Naive B cell (primary cell): Measurements from ENCODE around the gene GALNT13. TPM values are rescaled to one million over a fixed set of nuclear protein-coding genes. Genes with fewer than 3 reads are reported as not detected.

Experiments used
- ATAC-seq, 2 donors: fragments of 150-1000 bp; cut with Tn5 transposase; 2 replicates each; pipeline ENCODE4 v1.10.0; 2021; ENCODE audit warnings: low read depth in 2 of 2, mild to moderate bottlenecking in 2 of 2, moderate library complexity in 2 of 2
- DNase-seq: peaks from one replicate; pipeline ENCODE4 v3.0.0; 2022
- H3K27ac Mint-ChIP-seq, 6 donors: one replicate each; pipeline ENCODE4 v1.8.0; 2020 to 2022; ENCODE audit warnings: mild to moderate bottlenecking in 6 of 6, mixed read lengths in 6 of 6, moderate library complexity in 5 of 6, inconsistent platforms in 2 of 6
- H3K27me3 Mint-ChIP-seq, 3 donors: one replicate each; pipeline ENCODE4 v1.8.0; 2021 to 2022; ENCODE audit warnings: mixed read lengths in 3 of 3, mild to moderate bottlenecking in 1 of 3
- H3K36me3 Mint-ChIP-seq, 2 donors: one replicate each; pipeline ENCODE4 v1.8.0; 2020 to 2022; ENCODE audit warnings: mixed read lengths in 2 of 2, inconsistent platforms in 1 of 2, mild to moderate bottlenecking in 1 of 2
- H3K4me1 Mint-ChIP-seq, 3 donors: one replicate each; pipeline ENCODE4 v1.8.0; 2020 to 2022; ENCODE audit warnings: mixed read lengths in 3 of 3, inconsistent platforms in 1 of 3, mild to moderate bottlenecking in 1 of 3, moderate library complexity in 1 of 3
- H3K4me3 Mint-ChIP-seq, 8 donors: one replicate each; pipeline ENCODE4 v1.8.0; 2020 to 2022; ENCODE audit warnings: mild to moderate bottlenecking in 8 of 8, mixed read lengths in 8 of 8, moderate library complexity in 8 of 8, inconsistent platforms in 2 of 8
- H3K9me3 Mint-ChIP-seq, 7 donors: one replicate each; pipeline ENCODE4 v1.8.0; 2020 to 2022; ENCODE audit warnings: mixed read lengths in 7 of 7, mild to moderate bottlenecking in 5 of 7, inconsistent platforms in 2 of 7, moderate library complexity in 1 of 7
- polyA plus RNA-seq, 6 donors: library from polyadenylated mRNA; unstranded; fragments of 300-500 nt; fragmentation: Illumina TruSeq; gene quantifications; one replicate each; pipeline ENCODE4 v1.2.3, GENCODE V29; 2021; ENCODE audit warnings: low read depth in 6 of 6

The GALNT13 gene
- polyA plus RNA-seq, 6 donors from 2014 or later, result not detected

- H3K27me3 Mint-ChIP-seq, result no peaks in the 10 kb centered on the region
- H3K9me3 Mint-ChIP-seq, result peaks cover 0 to 4% (median 2%) of the 10 kb centered on the region in 7 donors
- ATAC-seq, result no peak
- H3K36me3 Mint-ChIP-seq, result no peaks in the 10 kb centered on the region
- no peaks in the 10 kb centered on the region for H3K4me1 Mint-ChIP-seq
- H3K4me3 Mint-ChIP-seq, result no peak overlapping the region
- no peak for DNase-seq
- H3K27ac Mint-ChIP-seq, result no peak overlapping the region
These were observed 357.0 kb downstream of the GALNT13 start for GRCh38 chr2:154228566-154229280.

DNA sequence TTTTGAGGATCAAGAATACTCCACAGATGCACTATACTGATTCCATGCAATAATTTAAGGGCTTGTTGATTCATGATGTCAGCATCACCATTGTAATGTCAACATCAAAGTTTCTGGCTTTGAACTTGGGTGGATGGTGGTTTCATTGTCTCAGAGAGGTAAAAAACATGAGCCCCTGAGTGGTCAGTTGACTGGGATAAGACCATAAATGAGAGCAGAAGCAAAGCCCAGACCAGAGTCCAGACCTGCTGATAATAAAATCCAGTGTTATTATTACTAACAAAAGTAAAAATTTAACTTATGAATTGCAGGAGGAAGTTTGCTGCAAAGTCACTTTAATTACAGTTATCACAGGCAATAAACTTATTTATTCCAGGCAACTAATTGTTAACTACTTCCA, 358.2 kb downstream of the GALNT13 start:
- H3K27me3 Mint-ChIP-seq, result no peaks in the 10 kb centered on the region
- DNase-seq (no peak), ATAC-seq (no peak)
- no peak overlapping the region for H3K4me3 Mint-ChIP-seq
- H3K27ac Mint-ChIP-seq, result no peak overlapping the region
- H3K9me3 Mint-ChIP-seq, result peaks cover 0 to 6% (median 1%) of the 10 kb centered on the region in 7 donors
- no peaks in the 10 kb centered on the region for H3K36me3 Mint-ChIP-seq
- no peaks in the 10 kb centered on the region for H3K4me1 Mint-ChIP-seq

- DNase-seq (no peak), ATAC-seq (no peak)
- peaks cover 0 to 5% (median 1%) of the 10 kb centered on the region in 7 donors for H3K9me3 Mint-ChIP-seq
- no peaks in the 10 kb centered on the region for H3K36me3 Mint-ChIP-seq
- no peak overlapping the region for H3K27ac Mint-ChIP-seq
- H3K4me3 Mint-ChIP-seq, result no peak overlapping the region
- no peaks in the 10 kb centered on the region for H3K4me1 Mint-ChIP-seq
- H3K27me3 Mint-ChIP-seq, result no peaks in the 10 kb centered on the region
These were observed 359.3 kb downstream of the GALNT13 start for GRCh38 chr2:154231021-154231420.

DNA sequence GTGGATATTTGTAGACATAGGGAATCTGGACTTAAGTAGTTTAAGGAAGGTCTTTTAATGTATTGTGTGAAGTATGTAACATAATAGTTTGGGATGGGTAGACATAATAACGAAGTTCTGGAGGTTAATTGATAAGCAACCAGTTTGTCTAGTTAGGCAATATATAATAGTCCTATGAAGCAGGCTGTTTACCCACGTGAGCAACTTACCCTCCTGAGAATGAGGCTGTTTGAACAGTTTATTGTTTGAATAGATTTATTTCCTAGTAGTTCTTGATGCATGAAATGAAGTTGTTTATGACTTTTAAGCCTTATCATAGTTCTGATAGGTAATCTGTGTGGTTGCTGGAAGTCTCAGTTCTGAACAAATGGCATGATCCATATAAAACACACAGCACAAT, 361.5 kb downstream of the GALNT13 start:
- DNase-seq (no peak), ATAC-seq (no peak)
- no peak overlapping the region for H3K4me3 Mint-ChIP-seq
- no peak overlapping the region for H3K27ac Mint-ChIP-seq
- H3K36me3 Mint-ChIP-seq, result no peaks in the 10 kb centered on the region
- no peaks in the 10 kb centered on the region for H3K27me3 Mint-ChIP-seq
- no peaks in the 10 kb centered on the region for H3K4me1 Mint-ChIP-seq
- peaks cover 0 to 5% (median 1%) of the 10 kb centered on the region in 7 donors for H3K9me3 Mint-ChIP-seq

GRCh38 chr2:154238252-154238651, 366.5 kb downstream of the GALNT13 start:
- Mint-ChIP-seq H3K27ac (no peak overlapping the region), H3K4me3 (no peak overlapping the region), H3K4me1 (no peaks in the 10 kb centered on the region), H3K36me3 (no peaks in the 10 kb centered on the region), H3K27me3 (no peaks in the 10 kb centered on the region), H3K9me3 (peaks cover 0 to 9% (median 3%) of the 10 kb centered on the region in 7 donors)
- DNase-seq (no peak), ATAC-seq (no peak)

- H3K27me3 Mint-ChIP-seq, result no peaks in the 10 kb centered on the region
- peaks cover 0 to 5% (median 0%) of the 10 kb centered on the region in 7 donors for H3K9me3 Mint-ChIP-seq
- no peaks in the 10 kb centered on the region for H3K36me3 Mint-ChIP-seq
- no peak overlapping the region for H3K27ac Mint-ChIP-seq
- ATAC-seq, result no peak
- DNase-seq, result no peak
- H3K4me3 Mint-ChIP-seq, result no peak overlapping the region
- no peaks in the 10 kb centered on the region for H3K4me1 Mint-ChIP-seq
These were observed 368.6 kb downstream of the GALNT13 start for GRCh38 chr2:154240316-154240715.

DNA sequence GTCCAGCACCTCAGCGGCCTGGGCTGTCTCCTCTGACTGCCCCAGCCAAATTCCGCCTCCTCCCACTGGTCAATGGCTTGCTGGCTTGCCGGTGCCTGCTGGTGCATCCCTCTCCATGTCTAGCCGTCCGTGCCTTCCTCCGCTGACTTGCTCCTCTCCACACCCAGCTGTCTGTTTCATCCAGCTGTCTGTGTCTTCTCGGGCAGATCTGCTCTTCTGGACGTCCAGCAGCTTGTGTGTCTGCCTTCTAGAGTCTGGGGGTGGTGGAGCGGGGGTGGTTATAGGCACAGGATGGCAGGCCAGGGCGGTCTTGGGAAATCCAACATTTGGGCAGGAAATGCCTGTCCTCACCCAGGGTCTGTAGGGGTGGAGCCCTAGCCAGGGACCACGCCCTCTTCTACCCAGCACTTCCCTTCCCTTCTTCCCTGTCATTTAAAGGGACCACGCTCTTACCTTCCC, 369.2 kb downstream of the GALNT13 start:
- Mint-ChIP-seq H3K36me3 (no peaks in the 10 kb centered on the region), H3K4me1 (no peaks in the 10 kb centered on the region), H3K27ac (no peak overlapping the region), H3K27me3 (no peaks in the 10 kb centered on the region), H3K9me3 (peaks cover 0 to 5% (median 0%) of the 10 kb centered on the region in 7 donors), H3K4me3 (no peak overlapping the region)
- no peak for DNase-seq
- no peak for ATAC-seq

DNA sequence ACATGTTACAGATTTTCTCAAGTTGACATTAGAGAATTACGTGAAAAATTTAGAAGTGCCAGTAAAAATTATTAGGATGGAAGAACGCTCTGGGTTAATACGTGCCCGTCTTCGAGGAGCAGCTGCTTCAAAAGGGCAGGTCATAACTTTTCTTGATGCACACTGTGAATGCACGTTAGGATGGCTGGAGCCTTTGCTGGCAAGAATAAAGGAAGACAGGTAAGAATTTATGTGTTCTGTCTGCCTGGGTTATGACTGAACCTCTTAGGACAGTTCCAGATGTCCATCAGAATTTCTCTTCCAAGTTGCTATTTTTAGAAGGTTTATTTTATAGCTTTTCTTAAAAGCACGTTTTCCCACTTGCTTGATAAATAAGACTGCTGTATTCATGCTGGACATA, 371.0 kb downstream of the GALNT13 start:
- H3K27me3 Mint-ChIP-seq, result no peaks in the 10 kb centered on the region
- peaks cover 0 to 5% (median 2%) of the 10 kb centered on the region in 7 donors for H3K9me3 Mint-ChIP-seq
- no peak for DNase-seq
- H3K4me3 Mint-ChIP-seq, result no peak overlapping the region
- ATAC-seq, result no peak
- H3K27ac Mint-ChIP-seq, result no peak overlapping the region
- no peaks in the 10 kb centered on the region for H3K36me3 Mint-ChIP-seq
- no peaks in the 10 kb centered on the region for H3K4me1 Mint-ChIP-seq

- ATAC-seq (no peak), DNase-seq (no peak)
- Mint-ChIP-seq H3K4me1 (no peaks in the 10 kb centered on the region), H3K27me3 (no peaks in the 10 kb centered on the region), H3K36me3 (no peaks in the 10 kb centered on the region), H3K9me3 (peaks cover 0 to 5% (median 2%) of the 10 kb centered on the region in 7 donors), H3K27ac (no peak overlapping the region), H3K4me3 (no peak overlapping the region)
These were observed 372.0 kb downstream of the GALNT13 start for GRCh38 chr2:154243685-154244084.

GRCh38 chr2:154244932-154245331, 373.2 kb downstream of the GALNT13 start:
- no peaks in the 10 kb centered on the region for H3K36me3 Mint-ChIP-seq
- no peak overlapping the region for H3K27ac Mint-ChIP-seq
- no peaks in the 10 kb centered on the region for H3K27me3 Mint-ChIP-seq
- H3K4me3 Mint-ChIP-seq, result no peak overlapping the region
- no peak for ATAC-seq
- H3K4me1 Mint-ChIP-seq, result no peaks in the 10 kb centered on the region
- peaks cover 0 to 5% (median 2%) of the 10 kb centered on the region in 7 donors for H3K9me3 Mint-ChIP-seq
- no peak for DNase-seq

DNA sequence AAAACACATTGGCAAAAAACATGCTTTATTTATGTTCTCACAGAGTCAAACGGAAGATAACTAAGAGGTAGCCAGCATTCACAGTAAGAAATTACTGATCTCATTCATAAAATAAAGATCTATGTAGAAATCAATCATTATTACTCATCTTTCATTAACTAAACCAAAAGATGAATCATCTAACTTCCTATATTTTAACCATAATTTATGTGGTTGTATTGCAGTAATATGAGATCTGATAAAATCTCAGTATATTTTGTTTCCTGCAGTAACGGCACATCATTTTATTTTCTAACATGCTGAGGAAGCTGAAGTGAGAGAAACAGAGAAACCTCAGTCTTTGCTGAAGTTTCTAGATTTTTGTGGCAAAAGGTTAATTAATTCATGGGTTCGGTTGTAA, 375.8 kb downstream of the GALNT13 start:
- Mint-ChIP-seq H3K36me3 (no peaks in the 10 kb centered on the region), H3K9me3 (peaks cover 0 to 2% (median 0%) of the 10 kb centered on the region in 7 donors), H3K4me3 (no peak overlapping the region), H3K4me1 (no peaks in the 10 kb centered on the region), H3K27me3 (no peaks in the 10 kb centered on the region), H3K27ac (no peak overlapping the region)
- DNase-seq, result no peak
- no peak for ATAC-seq

DNA sequence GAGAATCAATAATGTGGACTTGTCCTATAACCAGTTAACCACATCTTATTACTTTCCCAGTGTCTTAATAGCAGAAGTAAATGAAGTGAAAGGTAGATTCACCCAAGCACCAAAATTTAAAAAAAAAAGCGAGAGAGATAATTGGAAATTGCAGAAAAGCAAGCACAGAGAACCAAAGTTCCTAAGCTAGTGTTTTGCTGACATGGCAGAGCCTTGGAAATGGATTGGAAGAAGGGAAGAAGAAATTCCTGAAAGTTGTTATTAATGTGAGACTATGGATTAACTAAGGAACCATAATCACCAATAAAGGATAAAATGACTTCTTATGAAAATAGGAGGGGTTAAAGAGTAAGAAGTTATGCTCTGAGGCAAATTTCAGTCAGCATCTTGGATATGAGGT, 384.4 kb downstream of the GALNT13 start:
- Mint-ChIP-seq H3K27me3 (no peaks in the 10 kb centered on the region), H3K27ac (no peak overlapping the region), H3K9me3 (peaks cover 0 to 11% (median 0%) of the 10 kb centered on the region in 7 donors), H3K4me3 (no peak overlapping the region), H3K36me3 (no peaks in the 10 kb centered on the region), H3K4me1 (no peaks in the 10 kb centered on the region)
- DNase-seq (no peak), ATAC-seq (no peak)

- Mint-ChIP-seq H3K36me3 (no peaks in the 10 kb centered on the region), H3K27me3 (no peaks in the 10 kb centered on the region), H3K27ac (no peak overlapping the region), H3K9me3 (peaks cover 0 to 7% (median 0%) of the 10 kb centered on the region in 7 donors), H3K4me1 (no peaks in the 10 kb centered on the region), H3K4me3 (no peak overlapping the region)
- DNase-seq (no peak), ATAC-seq (no peak)
These were observed 387.3 kb downstream of the GALNT13 start for GRCh38 chr2:154259030-154259429.

DNA sequence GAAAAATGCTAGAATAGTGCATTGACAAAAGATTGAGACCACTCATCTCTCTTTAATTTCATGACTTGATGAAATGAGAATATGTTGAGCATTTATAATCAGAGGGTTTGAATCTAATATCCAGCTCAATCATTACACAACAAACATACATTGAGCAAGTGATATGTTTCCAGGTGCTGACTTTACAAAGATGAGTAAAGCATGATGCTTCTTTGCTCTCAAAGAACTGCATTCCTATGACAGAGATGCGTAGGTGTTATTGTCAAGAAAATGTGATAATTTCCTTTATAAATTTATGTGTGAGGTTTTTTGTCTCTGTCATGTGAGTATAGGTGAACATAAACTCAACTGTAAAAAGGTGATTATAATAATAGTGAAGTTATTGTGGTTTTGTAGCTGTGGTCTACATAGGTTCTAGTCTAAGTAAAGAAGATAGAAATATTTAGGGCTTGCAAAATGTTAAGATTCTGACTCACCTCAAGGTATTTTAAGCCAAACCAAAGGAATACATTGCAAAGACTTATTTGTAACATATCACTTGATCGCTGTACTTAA, 389.8 kb downstream of the GALNT13 start:
- Mint-ChIP-seq H3K36me3 (no peaks in the 10 kb centered on the region), H3K4me1 (no peaks in the 10 kb centered on the region), H3K9me3 (peaks cover 0 to 2% (median 0%) of the 10 kb centered on the region in 7 donors), H3K27me3 (no peaks in the 10 kb centered on the region), H3K27ac (no peak overlapping the region), H3K4me3 (no peak overlapping the region)
- DNase-seq (no peak), ATAC-seq (no peak)
